Renal cortical epithelial cell (primary cell): ENCODE measurements around the gene FTH1. TPM values are rescaled to one million over a fixed set of nuclear protein-coding genes. Genes with fewer than 3 reads are reported as not detected.

ENCODE experiments used
- DNase-seq: peaks from one replicate; pipeline ENCODE4 v3.0.0-alpha.2; 2011; ENCODE audit warnings: low read depth
- total RNA-seq: library from RNA; depleted of rRNA; stranded (reverse); fragments of >200 nt; gene quantifications from 2 replicates; pipeline ENCODE4 v1.2.3, GENCODE V29; 2014

FTH1 gene
- total RNA-seq, 1 donor from 2014 or later: 5,018 TPM

DNA sequence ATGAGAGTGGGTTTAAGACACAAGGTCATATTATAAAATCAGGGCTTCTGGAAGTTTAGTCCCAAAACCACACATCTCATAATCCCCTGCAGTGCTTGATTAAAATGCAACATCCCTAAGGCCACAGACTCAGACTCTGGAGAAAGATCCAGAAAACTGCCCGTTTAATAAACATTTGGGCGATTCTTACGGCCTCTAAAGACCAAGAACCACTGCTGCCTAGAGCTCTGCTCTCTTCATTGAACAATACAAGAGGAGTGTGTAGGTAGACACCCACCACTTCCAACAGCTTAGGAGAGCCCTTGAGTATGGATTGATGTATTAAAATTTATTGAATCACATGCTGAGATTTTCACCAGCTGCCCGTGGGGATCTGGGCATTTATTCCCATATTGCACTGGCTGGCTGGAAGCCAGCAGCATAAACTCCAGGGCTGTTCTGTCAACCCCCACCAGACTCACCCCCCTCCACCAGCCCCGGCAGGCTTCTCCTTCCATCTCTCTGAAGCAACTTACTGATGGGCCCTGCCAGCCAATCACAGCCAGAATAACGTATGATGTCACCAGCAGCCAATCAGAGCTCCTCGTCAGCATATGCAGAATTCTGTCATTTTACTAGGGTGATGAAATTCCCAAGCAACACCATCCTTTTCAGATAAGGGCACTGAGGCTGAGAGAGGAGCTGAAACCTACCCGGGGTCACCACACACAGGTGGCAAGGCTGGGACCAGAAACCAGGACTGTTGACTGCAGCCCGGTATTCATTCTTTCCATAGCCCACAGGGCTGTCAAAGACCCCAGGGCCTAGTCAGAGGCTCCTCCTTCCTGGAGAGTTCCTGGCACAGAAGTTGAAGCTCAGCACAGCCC lies 18.0 kb downstream of the FTH1 start:
- DNase-seq: no peak

DNA sequence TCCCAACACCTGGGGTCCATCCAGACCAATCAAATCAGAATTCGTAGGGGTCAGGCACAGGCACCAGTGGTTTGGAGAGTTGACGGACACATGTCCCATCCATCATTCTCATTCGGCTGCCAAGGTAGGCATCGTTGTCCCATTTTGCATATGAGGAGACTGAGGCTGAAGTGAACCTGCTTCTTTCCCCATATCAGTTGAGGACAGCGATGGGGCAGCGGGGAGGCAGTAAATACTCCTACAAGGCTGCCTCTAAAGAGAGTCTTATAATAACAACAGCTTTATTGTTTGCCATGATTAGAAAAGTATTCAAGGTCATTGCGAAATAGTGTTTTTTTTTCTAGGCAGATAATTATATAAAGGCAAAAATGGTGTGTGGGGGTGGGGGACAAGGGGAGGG lies 18.9 kb downstream of the FTH1 start:
- no peak for DNase-seq

- DNase-seq: peak; percentile 75
Observed at GRCh38 chr11:61947486-61948210, 19.8 kb downstream of the FTH1 start.

DNA sequence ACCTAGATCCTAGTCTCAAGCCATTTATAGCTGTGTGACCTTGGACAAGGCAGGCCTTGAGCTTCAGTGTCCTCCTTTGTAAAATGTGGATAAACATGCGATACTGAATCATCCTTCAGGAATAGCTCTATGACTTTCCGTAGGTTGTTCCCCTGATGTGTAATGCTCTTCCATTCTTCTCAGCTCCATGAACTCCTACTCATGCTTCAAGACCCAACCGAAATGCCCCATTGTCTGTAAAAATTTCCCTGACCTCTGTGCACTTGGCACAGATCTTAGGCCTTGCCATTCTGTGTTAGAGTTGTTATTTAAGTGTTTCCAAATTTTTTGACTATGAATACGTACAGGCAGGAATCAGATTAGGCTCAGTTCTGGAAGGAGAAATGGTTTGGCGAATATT lies 20.5 kb downstream of the FTH1 start:
- DNase-seq: no peak

DNA sequence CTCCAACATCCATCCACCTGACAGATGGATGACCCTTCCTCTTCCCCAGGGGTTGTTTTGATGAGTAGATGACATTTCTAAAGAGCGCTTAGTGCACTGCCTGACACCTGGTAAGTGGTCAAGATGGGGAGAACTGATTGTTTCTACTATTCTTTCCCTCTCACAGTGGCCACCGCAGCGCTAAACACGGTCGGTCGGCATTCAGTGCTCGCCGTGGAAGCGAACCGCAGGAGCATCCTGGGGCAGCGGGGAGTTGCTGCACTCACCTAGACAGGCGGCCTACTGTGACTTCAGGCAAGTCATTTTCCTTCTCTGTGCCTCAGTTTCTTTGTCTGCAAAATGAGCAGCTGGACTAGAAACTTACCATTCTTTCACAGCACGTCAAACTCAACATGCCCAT lies 22.2 kb downstream of the FTH1 start:
- no peak for DNase-seq

DNA sequence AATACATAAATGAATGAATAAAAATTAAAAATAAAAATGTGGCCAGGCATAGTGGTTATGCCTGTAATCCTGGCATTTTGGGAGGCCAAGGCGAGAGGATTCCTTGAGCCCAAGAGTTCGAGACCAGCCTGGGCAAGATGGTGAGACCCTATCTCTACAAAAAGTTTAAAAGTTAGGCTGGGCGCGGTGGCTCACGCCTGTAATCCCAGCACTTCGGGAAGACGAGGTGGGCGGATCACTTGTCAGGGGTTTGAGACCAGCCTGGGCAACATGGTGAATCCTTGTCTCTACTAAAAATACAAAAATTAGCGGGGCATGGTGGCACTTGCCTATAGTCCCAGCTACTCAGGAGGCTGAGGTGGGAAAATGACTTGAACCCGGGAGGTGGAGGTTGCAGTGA lies 27.0 kb downstream of the FTH1 start:
- no peak for DNase-seq

- DNase-seq: no peak
Observed at GRCh38 chr11:61935861-61936260, 31.6 kb downstream of the FTH1 start.

DNA sequence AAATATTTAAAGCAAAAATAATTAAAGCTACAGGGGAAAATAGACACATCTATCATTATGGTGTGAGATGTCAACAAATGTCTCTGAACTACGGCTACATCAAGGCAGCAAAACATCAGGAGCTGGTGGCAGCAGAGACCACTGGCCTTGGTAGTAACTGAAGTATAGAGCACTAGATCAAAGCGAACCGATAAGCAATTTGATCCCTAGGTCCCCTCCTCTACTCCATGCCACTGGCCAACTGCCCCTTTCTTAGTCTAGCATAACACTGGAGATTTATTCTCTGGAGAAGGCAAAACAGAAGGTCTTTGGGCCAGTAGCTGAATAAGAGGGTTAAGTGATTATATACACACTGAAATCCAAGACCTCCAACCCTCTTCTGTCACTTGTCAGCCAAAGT lies 36.5 kb downstream of the FTH1 start:
- no peak for DNase-seq

- no peak for DNase-seq
Observed at GRCh38 chr11:61928606-61929005, 38.8 kb downstream of the FTH1 start.

GRCh38 chr11:61927501-61927900 lies 39.9 kb downstream of the FTH1 start:
- DNase-seq: no peak

- DNase-seq: no peak
Observed at GRCh38 chr11:61926235-61926634, 41.2 kb downstream of the FTH1 start.

GRCh38 chr11:61925736-61926135 lies 41.7 kb downstream of the FTH1 start:
- no peak for DNase-seq

GRCh38 chr11:61924064-61924455 lies 43.4 kb downstream of the FTH1 start:
- no peak for DNase-seq

DNA sequence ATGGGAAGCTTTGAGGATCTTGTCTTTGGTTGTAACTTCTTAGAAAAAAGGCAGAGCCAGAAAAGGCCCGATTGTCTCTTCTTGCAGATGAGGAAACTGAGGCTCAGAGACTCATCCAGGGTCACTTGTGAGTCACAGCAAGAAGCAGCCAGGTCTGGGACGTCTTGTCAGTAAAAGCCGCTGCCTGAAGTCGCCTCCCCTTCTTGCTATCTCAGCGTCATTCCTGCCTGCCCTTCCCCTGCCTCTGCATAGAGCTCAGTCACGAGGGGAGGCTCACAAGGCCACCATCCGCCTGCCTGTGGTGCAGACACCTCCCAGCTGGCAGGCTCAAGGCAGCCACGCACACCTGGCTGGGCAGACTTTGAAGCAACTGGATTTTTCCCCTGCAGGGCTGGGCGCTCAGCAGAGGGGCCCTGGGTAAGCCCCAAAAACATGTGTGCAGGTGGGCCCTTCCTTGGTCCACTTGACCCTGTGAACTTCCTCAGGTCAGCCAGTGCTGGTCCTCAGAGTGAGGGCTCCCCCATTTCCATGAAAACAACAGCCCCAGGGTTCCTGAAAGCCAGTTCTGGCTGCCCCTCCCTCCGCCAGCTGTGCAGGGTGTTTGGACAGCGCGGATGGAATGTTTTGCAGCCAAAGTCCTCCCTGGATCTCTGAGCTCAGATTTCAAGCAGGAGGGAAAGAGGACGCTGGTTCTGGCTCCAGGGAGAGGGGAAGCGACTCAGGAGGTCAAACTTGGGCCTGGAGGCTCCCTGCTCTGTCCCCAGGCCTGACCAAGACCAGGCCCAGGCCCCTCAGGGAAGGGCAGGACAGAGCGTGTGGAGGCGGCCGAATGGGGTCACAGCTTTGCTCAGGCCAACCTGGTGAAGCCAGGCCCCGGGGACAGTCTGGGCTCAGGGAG lies 44.0 kb downstream of the FTH1 start:
- no peak for DNase-seq

DNA sequence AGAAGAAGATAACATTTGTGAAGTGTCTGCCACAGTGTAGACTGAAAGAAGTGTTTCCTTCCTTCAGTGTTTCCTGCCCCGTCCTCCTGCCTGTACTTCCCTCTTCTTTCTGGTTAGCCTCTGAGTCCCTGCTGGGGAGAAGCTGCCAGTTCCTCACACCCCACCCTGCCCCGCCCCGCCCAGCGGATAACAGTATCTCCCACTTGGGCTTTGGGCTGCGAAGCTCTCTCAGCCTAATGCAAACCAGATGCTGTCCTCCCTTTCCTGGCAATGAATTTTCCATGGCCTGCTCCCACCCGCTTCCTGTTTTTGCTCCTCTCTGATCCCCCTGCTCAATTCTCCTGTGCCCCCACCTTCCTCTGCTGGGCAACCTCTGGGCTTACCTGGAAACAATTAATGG lies 44.9 kb downstream of the FTH1 start:
- DNase-seq: no peak

DNA sequence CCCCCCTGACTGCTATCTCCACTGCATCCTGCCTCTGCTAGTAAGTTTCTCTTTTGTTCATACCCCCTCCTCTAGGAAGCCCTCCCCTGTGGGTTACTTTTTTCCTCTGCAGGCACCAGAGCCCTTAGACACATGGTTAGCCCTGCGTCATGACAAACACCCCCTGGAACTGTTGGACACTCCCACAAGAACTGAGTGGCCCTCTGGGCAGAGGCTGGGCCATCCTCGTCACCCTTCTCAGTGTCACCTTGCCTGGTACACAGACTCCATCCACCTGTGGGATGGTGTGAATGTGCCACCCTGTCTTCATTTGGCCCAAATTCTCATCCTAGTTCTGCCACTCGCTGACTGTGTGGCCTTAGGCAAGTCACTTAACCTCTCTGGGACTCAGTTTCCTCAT lies 46.0 kb downstream of the FTH1 start:
- no peak for DNase-seq

- DNase-seq: peak; percentile 40
Observed at GRCh38 chr11:61919705-61920631, 47.5 kb downstream of the FTH1 start.

- no peak for DNase-seq
Observed at GRCh38 chr11:61918938-61919704, 48.3 kb downstream of the FTH1 start.

- DNase-seq: no peak
Observed at GRCh38 chr11:61918251-61918937, 49.0 kb downstream of the FTH1 start.
